ENCODE results near the gene BEGAIN.

The BEGAIN gene

GRCh38 chr14:100537446-100538350, 49.5 kb downstream of the BEGAIN start:
- TF ChIP-seq GATA1 (IDR thresholded peaks at IDR 0.05; ENCODE audit: low read depth, low read length) (no peak), POLR2A (IDR thresholded peaks at IDR 0.05; ENCODE audit: low read length) (no peak)
- DNase-seq: no peak

- TF ChIP-seq GATA1 (IDR thresholded peaks at IDR 0.05; ENCODE audit: low read depth, low read length): no peak
- TF ChIP-seq POLR2A (IDR thresholded peaks at IDR 0.05; ENCODE audit: low read length): no peak
- DNase-seq: no peak
Observed at GRCh38 chr14:100536721-100537445, 50.3 kb downstream of the BEGAIN start.

GRCh38 chr14:100536121-100536510, 51.1 kb downstream of the BEGAIN start:
- no peak for DNase-seq
- no peak for TF ChIP-seq POLR2A (IDR thresholded peaks at IDR 0.05; ENCODE audit: low read length)
- no peak for TF ChIP-seq GATA1 (IDR thresholded peaks at IDR 0.05; ENCODE audit: low read depth, low read length)

- TF ChIP-seq GATA1 (IDR thresholded peaks at IDR 0.05; ENCODE audit: low read depth, low read length) (no peak), POLR2A (IDR thresholded peaks at IDR 0.05; ENCODE audit: low read length) (no peak)
- DNase-seq: no peak
Observed at GRCh38 chr14:100535287-100536120, 51.7 kb downstream of the BEGAIN start.

- DNase-seq: no peak
- no peak for TF ChIP-seq POLR2A (IDR thresholded peaks at IDR 0.05; ENCODE audit: low read length)
- no peak for TF ChIP-seq GATA1 (IDR thresholded peaks at IDR 0.05; ENCODE audit: low read depth, low read length)
Observed at GRCh38 chr14:100534528-100535286, 52.5 kb downstream of the BEGAIN start.

- TF ChIP-seq POLR2A (IDR thresholded peaks at IDR 0.05; ENCODE audit: low read length): no peak
- no peak for TF ChIP-seq GATA1 (IDR thresholded peaks at IDR 0.05; ENCODE audit: low read depth, low read length)
- no peak for DNase-seq
Observed at GRCh38 chr14:100533656-100534485, 53.3 kb downstream of the BEGAIN start.

GRCh38 chr14:100532906-100533655, 54.1 kb downstream of the BEGAIN start:
- TF ChIP-seq POLR2A (IDR thresholded peaks at IDR 0.05; ENCODE audit: low read length): no peak
- no peak for TF ChIP-seq GATA1 (IDR thresholded peaks at IDR 0.05; ENCODE audit: low read depth, low read length)
- no peak for DNase-seq

GRCh38 chr14:100532154-100532861, 54.9 kb downstream of the BEGAIN start:
- TF ChIP-seq GATA1 (IDR thresholded peaks at IDR 0.05; ENCODE audit: low read depth, low read length) (no peak), POLR2A (IDR thresholded peaks at IDR 0.05; ENCODE audit: low read length) (no peak)
- no peak for DNase-seq

GRCh38 chr14:100531152-100532121, 55.8 kb downstream of the BEGAIN start:
- TF ChIP-seq GATA1 (IDR thresholded peaks at IDR 0.05; ENCODE audit: low read depth, low read length): no peak
- TF ChIP-seq POLR2A (IDR thresholded peaks at IDR 0.05; ENCODE audit: low read length): no peak
- no peak for DNase-seq
